GM12875 (cell line): ENCODE data around the gene INSR.
"Not testable (repeated sequence)": the region's sequence is repeated elsewhere in the genome, so short reads cannot be mapped to it uniquely, and the experiment has no call there.

Experiments
- H3K4me3 ChIP-seq: one replicate; pipeline ENCODE4 v1.5.1; 2011; ENCODE audit warnings: low read depth, low read length, control low read depth
- CTCF ChIP-seq: IDR thresholded peaks from 2 replicates; pipeline ENCODE4 v1.5.1; 2011; ENCODE audit warnings: low read depth, mild to moderate bottlenecking, control low read depth, inconsistent platforms, low read length, moderate library complexity, borderline replicate concordance; ENCODE audit not compliant: insufficient read depth

Gene INSR

DNA sequence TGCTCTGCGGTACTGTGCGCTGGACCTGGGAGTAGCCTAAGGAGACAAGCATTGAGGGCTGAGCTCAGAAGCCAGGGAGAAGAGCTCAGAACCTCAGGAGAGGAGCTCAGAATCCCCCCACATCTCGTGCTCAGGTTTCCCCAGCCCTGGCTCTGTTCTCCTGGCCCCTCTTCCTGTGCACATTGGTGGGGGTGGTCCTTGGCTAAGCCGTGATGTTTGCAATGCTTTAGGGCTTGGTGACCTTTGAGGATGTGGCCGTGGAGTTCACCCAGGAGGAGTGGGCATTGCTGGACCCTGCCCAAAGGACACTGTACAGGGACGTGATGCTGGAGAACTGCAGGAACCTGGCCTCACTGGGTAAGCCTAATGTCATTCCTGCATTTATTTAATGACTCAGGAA lies 218.1 kb downstream of the INSR start:
- H3K4me3 ChIP-seq, result no peak overlapping the region
- TF ChIP-seq CTCF, result no peak

DNA sequence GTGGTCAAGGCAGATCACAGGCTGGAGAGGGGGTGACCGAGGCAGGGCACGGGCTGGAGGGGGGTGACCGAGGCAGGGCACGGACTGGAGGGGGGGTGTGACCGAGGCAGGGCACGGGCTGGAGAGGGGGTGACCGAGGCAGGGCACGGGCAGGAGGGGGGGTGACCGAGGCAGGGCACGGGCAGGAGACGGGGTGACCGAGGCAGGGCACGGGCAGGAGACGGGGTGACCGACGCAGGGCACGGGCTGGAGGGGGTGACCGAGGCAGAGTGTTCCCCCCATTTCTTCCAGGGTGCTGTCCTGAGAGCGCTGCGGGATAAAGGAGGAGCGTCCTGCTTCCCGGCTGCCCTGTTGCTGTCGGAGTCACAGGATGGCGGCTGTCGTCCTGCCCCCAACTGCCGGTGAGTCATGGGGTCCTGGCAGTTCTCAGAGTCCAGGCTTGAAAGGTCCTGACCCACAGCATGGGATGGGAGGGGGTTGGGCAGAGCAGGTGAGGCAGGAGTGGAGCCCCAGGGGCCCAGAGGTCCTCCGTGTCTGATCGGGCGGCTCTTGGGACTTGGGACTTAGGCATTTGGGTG lies 219.4 kb downstream of the INSR start:
- no peak overlapping the region for H3K4me3 ChIP-seq
- TF ChIP-seq CTCF, result no peak

DNA sequence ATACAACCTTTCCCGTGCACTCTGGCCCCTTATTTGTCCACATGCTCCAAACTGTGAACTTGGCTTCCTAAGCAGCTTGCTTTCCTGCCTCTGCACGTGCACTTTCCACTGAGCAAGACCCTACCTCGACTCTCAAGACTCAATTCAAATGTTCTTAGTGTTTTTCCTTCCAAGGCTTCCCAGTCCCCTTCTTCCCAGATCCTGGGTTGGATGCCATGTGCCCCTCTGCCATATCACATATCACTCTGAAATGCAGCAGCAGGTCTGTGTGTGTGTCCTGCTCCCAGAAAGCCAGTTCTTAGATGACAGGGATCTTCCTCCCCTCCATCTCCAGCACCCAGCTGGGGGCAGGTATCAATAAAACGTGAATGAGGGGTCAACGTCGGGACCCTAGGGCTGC lies 221.7 kb downstream of the INSR start:
- TF ChIP-seq CTCF, result no peak
- H3K4me3 ChIP-seq, result no peak overlapping the region

- H3K4me3 ChIP-seq, result peak overlapping the region; percentile 91
- TF ChIP-seq CTCF, result no peak
These were observed 224.3 kb downstream of the INSR start for GRCh38 chr19:7069904-7070226.

DNA sequence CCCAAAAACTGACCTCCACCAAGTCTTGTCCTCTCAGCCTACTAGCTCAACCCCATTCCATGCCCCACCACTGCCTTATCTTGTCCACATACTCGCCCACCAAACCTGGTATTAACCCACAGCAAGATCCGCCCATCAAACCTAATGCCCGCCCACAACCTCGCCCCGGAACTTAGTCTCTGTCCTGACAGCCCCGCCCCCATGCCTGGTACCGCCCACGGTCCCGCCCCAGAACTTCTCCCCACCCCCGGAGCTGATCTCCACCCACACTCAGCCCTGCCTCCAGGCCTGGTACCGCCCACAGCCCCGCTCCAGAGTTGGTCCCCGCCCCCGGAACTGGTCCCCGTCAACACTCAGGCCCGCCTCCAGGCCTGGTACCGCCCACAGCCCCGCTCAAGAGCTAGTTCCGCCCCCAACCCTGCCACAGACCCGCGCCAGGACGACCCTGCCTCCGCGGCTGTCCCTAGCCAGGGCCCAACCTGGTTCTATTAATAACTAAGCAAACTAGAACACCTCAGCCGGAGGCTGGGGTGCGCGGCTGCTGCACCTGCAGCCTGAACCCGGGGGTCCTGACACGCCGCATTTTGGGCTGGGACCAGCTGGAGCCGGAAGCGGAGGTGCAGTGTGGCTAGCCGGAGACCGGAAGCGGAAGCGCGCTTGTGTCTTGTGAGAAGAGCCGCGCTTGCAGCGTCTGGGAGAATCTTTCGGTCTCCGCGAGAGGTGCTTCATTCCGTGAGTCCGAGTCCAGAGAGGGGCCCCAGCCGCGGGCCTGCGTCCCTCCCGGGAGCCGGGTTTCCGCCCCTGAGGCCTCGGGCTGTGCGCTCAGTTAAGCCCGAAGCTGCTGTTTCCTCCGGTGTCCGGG lies 224.9 kb downstream of the INSR start, which contains the start of gene ZNF557:
Gene ZNF557 (plus strand): TSS at position 662 of the 862 bp plus-strand sequence. CDS start 5,372 bp downstream, outside the sequence.
- no peak for TF ChIP-seq CTCF
- H3K4me3 ChIP-seq, result peak within 1 kb of the TSS; percentile 91

DNA sequence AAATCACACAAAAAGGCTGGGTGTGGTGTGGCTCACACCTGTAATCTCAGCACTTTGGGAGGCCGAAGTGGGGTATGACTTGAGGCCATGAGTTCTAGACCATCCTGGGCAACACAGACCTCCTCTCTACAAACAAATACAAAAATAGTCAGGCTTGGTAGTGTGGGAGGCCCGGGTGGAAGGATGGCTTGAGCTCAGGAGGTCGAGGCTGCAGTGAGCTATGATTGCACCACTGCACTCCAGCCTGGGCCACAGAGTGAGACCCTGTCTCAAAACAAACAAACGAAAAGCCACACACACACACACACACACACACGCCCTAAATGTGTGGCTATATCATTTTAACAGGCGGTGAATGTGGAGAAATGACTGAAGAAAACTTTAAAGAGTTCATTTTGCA lies 225.6 kb downstream of the INSR start:
- peak overlapping the region; percentile 6 for H3K4me3 ChIP-seq
- no peak for TF ChIP-seq CTCF

DNA sequence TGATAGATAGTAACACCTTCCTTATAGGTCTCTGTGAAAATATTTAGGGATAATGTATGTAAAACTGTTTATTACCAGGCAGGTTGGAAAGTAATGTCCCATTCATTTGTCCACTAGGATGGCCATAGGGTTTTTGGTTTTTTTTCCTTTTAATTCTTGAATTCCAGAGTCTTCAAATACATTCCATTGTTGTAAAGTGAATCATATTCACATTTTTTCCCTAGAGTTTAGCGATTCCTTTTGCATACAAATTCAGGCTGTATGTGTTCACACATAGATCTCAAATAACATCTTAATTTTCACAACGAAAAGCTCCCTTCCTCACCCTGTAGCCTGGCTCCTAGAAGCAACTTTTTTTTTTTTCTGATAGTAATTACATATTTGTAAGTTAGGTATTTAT lies 226.5 kb downstream of the INSR start:
- TF ChIP-seq CTCF, result no peak
- H3K4me3 ChIP-seq, result no peak overlapping the region

GRCh38 chr19:7067122-7067521 lies 227.1 kb downstream of the INSR start:
- H3K4me3 ChIP-seq, result not testable (repeated sequence)
